Measurements from ENCODE around the gene CAMTA1.
A peak's percentile ranks its signal among the peaks of the same experiment; 100 is the strongest.

The CAMTA1 gene

GRCh38 chr1:6777813-6778212, 7.4 kb upstream of the CAMTA1 start:
- DNase-seq, result no peak

- no peak for DNase-seq
Measured at GRCh38 chr1:6779089-6779805, 6.0 kb upstream of the CAMTA1 start.

- DNase-seq, result no peak
Measured at GRCh38 chr1:6782151-6782550, 3.1 kb upstream of the CAMTA1 start.

GRCh38 chr1:6783221-6783620, 2.0 kb upstream of the CAMTA1 start:
- DNase-seq, result no peak

- no peak for DNase-seq
Measured at GRCh38 chr1:6783936-6784559, 1.2 kb upstream of the CAMTA1 start.

GRCh38 chr1:6784560-6785317, 515 bp upstream of the CAMTA1 start:
- DNase-seq, result peak; percentile 99

GRCh38 chr1:6785728-6786505, 663 bp downstream of the CAMTA1 start:
- peak; percentile 16 for DNase-seq

GRCh38 chr1:6788946-6789345, 3.7 kb downstream of the CAMTA1 start:
- no peak for DNase-seq

GRCh38 chr1:6790146-6790545, 4.9 kb downstream of the CAMTA1 start:
- no peak for DNase-seq

GRCh38 chr1:6794164-6794563, 8.9 kb downstream of the CAMTA1 start:
- no peak for DNase-seq

GRCh38 chr1:6795203-6795602, 9.9 kb downstream of the CAMTA1 start:
- DNase-seq, result no peak

- no peak for DNase-seq
Measured at GRCh38 chr1:6795661-6796060, 10.4 kb downstream of the CAMTA1 start.

- DNase-seq, result no peak
Measured at GRCh38 chr1:6796095-6796494, 10.8 kb downstream of the CAMTA1 start.

GRCh38 chr1:6799499-6799898, 14.2 kb downstream of the CAMTA1 start:
- no peak for DNase-seq

GRCh38 chr1:6800745-6801144, 15.5 kb downstream of the CAMTA1 start:
- DNase-seq, result no peak

GRCh38 chr1:6801199-6801598, 15.9 kb downstream of the CAMTA1 start:
- no peak for DNase-seq

GRCh38 chr1:6801966-6802365, 16.7 kb downstream of the CAMTA1 start:
- DNase-seq, result no peak

GRCh38 chr1:6802454-6802853, 17.2 kb downstream of the CAMTA1 start:
- DNase-seq, result no peak

GRCh38 chr1:6802893-6803292, 17.6 kb downstream of the CAMTA1 start:
- DNase-seq, result no peak

GRCh38 chr1:6803357-6803756, 18.1 kb downstream of the CAMTA1 start:
- DNase-seq, result no peak

- DNase-seq, result no peak
Measured at GRCh38 chr1:6805004-6805416, 19.8 kb downstream of the CAMTA1 start.

GRCh38 chr1:6807782-6808181, 22.5 kb downstream of the CAMTA1 start:
- no peak for DNase-seq

- no peak for DNase-seq
Measured at GRCh38 chr1:6809461-6809860, 24.2 kb downstream of the CAMTA1 start.
